K562 (cell line): ENCODE results near the gene ITGB2. TPM values are rescaled to one million over a fixed set of nuclear protein-coding genes. Genes with fewer than 3 reads are reported as not detected.

Experiments
- ARID1B ChIP-seq: fragments of 450-650 bp; IDR thresholded peaks from 2 replicates; pipeline ENCODE4 v1.6.1; 2016; ENCODE audit warnings: antibody characterized with exemption, mild to moderate bottlenecking, inconsistent platforms
- COPS2 ChIP-seq: fragments of 450-650 bp; conservative IDR thresholded peaks from 2 replicates; pipeline ENCODE4 v1.6.1; 2016; ENCODE audit warnings: mild to moderate bottlenecking, moderate library complexity
- FIP1L1 ChIP-seq: fragments of 200-400 bp; formaldehyde crosslinking; IDR thresholded peaks from 2 replicates; pipeline ENCODE4 v1.6.1; 2018; ENCODE audit warnings: mild to moderate bottlenecking, low read depth, low read length; ENCODE audit not compliant: poor library complexity, severe bottlenecking
- FOS ChIP-seq: IDR thresholded peaks from 3 replicates; pipeline ENCODE4 v1.6.1; 2011; ENCODE audit not compliant: insufficient read length; ENCODE audit errors: extremely low read depth
- FOXA3 ChIP-seq, 2 experiments: fragments of 450-650 bp in 1 of 2; sonication (generic) in 1 of 2; formaldehyde crosslinking; IDR thresholded peaks in 1 of 2; conservative IDR thresholded peaks in 1 of 2; 2 replicates each; pipeline versions ENCODE4 v1.4.0 to v1.8.0; 2020 to 2022; ENCODE audit warnings: mild to moderate bottlenecking in 2 of 2, missing genetic modification reagents in 1 of 2
- FOXJ2 ChIP-seq: fragments of 200-800 bp; sonication (Bioruptor generic); IDR thresholded peaks from 2 replicates; pipeline ENCODE4 v1.6.1; 2016; ENCODE audit warnings: missing genetic modification characterization, missing compliant biosample characterization
- FOXK2 ChIP-seq, 2 experiments: fragments of 450-650 bp; IDR thresholded peaks in 1 of 2; conservative IDR thresholded peaks in 1 of 2; 2 replicates each; pipeline ENCODE4 v1.6.1; 2016; ENCODE audit warnings: low read depth in 2 of 2, mild to moderate bottlenecking in 1 of 2
- GABPB1 ChIP-seq: sonication (generic); formaldehyde crosslinking; IDR thresholded peaks from 2 replicates; pipeline ENCODE4 v1.8.0; 2022; ENCODE audit warnings: mild to moderate bottlenecking, missing genetic modification reagents
- THRAP3 ChIP-seq: fragments of 450-650 bp; IDR thresholded peaks from 2 replicates; pipeline ENCODE4 v1.6.1; 2016; ENCODE audit warnings: mild to moderate bottlenecking, inconsistent platforms, borderline replicate concordance
- ZNF316 ChIP-seq: fragments of 450-650 bp; IDR thresholded peaks from 2 replicates; pipeline ENCODE4 v1.6.1; 2016
- ZNF668 ChIP-seq: fragments of 250-450 bp; sonication (Bioruptor Pico); IDR thresholded peaks from 2 replicates; pipeline ENCODE4 v1.8.0; 2022; ENCODE audit warnings: mild to moderate bottlenecking, inconsistent platforms
- polyA plus RNA-seq, 8 experiments: library from polyadenylated mRNA; depleted of rRNA in 4 of 8; stranded (reverse) in 5 of 8; unstranded in 3 of 8; fragments of >200 nt; fragmentation: Nextera tagmentation in 2 of 8; fragmentation: Illumina TruSeq in 1 of 8; extraction: Ambion mirVana in 2 of 8; extraction: Trizol in 1 of 8; gene quantifications; 2 replicates each; pipeline versions ENCODE4 v1.2.1 to v1.2.3, GENCODE V29; 2011 to 2014; ENCODE audit warnings: inconsistent platforms in 1 of 8, missing spikeins in 1 of 8
- total RNA-seq, 7 experiments: library from RNA; depleted of rRNA in 6 of 7; stranded (reverse); fragments of >200 nt in 6 of 7; fragmentation: Illumina TruSeq in 2 of 7; extraction: Trizol in 2 of 7; gene quantifications; 2 replicates each; pipeline versions ENCODE4 v1.2.1 to v1.2.3, GENCODE V29; 2011 to 2021; ENCODE audit warnings: low replicate concordance in 1 of 7
- TF ChIP-seq, protein P1 (sequence below): fragments of 450-650 bp; IDR thresholded peaks from 2 replicates; pipeline ENCODE4 v1.6.1; 2016; ENCODE audit warnings: mild to moderate bottlenecking, moderate library complexity
- TF ChIP-seq, protein P2 (sequence below): IDR thresholded peaks from 2 replicates; pipeline ENCODE4 v1.6.1; 2011; ENCODE audit not compliant: insufficient read length; ENCODE audit errors: extremely low read depth
- TF ChIP-seq, protein P3 (sequence below), 2 experiments: fragments of 450-650 bp; conservative IDR thresholded peaks; 2 replicates each; pipeline ENCODE4 v1.6.1; 2017; ENCODE audit warnings: mild to moderate bottlenecking in 2 of 2, moderate library complexity in 2 of 2

The ITGB2 gene
- total and polyA plus RNA-seq, 9 of the 15 experiments (the other 6 are each of a cell fraction or from before 2014, with no cell fraction given), result 0.07 to 1.3 (median 0.51) TPM; not detected in 2

DNA sequence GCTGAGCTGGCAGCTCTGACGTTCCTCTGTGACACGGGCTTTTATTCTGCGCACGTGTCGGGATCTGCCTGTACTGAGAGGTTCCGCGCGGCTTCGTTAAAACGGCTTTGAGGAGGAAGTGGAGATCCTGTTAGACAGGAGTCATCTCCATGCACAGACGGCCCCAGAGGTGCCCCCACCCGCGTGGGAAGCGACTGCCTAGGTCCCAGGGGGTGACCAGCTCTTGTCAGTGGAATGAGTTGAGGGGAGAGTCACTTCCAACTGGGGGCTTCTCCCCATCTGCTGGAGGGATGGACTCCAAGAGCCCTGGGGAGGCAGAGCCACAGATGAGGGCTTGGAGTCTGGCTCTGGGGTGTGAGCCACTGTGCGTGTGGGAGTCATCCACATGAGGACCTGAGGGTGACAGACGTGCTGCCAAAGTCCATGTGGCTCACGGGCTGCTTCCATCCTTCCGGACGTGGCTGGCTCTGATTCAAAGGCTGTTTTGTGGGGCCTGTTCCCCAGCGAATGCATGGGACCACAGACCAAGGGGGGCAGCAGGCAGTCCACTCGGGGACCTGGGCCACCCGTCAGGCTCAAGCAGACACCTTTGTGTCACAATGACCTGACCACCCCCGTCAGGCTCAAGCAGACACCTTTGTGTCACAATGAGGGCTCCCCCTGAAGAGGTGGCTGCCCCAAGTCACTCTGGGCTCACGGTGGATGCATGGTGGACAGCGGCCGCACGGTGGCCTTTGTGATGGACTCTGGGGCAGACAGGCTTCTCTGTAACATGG, 74.0 kb downstream of the ITGB2 start (continued):
- TF ChIP-seq, protein P1, sequence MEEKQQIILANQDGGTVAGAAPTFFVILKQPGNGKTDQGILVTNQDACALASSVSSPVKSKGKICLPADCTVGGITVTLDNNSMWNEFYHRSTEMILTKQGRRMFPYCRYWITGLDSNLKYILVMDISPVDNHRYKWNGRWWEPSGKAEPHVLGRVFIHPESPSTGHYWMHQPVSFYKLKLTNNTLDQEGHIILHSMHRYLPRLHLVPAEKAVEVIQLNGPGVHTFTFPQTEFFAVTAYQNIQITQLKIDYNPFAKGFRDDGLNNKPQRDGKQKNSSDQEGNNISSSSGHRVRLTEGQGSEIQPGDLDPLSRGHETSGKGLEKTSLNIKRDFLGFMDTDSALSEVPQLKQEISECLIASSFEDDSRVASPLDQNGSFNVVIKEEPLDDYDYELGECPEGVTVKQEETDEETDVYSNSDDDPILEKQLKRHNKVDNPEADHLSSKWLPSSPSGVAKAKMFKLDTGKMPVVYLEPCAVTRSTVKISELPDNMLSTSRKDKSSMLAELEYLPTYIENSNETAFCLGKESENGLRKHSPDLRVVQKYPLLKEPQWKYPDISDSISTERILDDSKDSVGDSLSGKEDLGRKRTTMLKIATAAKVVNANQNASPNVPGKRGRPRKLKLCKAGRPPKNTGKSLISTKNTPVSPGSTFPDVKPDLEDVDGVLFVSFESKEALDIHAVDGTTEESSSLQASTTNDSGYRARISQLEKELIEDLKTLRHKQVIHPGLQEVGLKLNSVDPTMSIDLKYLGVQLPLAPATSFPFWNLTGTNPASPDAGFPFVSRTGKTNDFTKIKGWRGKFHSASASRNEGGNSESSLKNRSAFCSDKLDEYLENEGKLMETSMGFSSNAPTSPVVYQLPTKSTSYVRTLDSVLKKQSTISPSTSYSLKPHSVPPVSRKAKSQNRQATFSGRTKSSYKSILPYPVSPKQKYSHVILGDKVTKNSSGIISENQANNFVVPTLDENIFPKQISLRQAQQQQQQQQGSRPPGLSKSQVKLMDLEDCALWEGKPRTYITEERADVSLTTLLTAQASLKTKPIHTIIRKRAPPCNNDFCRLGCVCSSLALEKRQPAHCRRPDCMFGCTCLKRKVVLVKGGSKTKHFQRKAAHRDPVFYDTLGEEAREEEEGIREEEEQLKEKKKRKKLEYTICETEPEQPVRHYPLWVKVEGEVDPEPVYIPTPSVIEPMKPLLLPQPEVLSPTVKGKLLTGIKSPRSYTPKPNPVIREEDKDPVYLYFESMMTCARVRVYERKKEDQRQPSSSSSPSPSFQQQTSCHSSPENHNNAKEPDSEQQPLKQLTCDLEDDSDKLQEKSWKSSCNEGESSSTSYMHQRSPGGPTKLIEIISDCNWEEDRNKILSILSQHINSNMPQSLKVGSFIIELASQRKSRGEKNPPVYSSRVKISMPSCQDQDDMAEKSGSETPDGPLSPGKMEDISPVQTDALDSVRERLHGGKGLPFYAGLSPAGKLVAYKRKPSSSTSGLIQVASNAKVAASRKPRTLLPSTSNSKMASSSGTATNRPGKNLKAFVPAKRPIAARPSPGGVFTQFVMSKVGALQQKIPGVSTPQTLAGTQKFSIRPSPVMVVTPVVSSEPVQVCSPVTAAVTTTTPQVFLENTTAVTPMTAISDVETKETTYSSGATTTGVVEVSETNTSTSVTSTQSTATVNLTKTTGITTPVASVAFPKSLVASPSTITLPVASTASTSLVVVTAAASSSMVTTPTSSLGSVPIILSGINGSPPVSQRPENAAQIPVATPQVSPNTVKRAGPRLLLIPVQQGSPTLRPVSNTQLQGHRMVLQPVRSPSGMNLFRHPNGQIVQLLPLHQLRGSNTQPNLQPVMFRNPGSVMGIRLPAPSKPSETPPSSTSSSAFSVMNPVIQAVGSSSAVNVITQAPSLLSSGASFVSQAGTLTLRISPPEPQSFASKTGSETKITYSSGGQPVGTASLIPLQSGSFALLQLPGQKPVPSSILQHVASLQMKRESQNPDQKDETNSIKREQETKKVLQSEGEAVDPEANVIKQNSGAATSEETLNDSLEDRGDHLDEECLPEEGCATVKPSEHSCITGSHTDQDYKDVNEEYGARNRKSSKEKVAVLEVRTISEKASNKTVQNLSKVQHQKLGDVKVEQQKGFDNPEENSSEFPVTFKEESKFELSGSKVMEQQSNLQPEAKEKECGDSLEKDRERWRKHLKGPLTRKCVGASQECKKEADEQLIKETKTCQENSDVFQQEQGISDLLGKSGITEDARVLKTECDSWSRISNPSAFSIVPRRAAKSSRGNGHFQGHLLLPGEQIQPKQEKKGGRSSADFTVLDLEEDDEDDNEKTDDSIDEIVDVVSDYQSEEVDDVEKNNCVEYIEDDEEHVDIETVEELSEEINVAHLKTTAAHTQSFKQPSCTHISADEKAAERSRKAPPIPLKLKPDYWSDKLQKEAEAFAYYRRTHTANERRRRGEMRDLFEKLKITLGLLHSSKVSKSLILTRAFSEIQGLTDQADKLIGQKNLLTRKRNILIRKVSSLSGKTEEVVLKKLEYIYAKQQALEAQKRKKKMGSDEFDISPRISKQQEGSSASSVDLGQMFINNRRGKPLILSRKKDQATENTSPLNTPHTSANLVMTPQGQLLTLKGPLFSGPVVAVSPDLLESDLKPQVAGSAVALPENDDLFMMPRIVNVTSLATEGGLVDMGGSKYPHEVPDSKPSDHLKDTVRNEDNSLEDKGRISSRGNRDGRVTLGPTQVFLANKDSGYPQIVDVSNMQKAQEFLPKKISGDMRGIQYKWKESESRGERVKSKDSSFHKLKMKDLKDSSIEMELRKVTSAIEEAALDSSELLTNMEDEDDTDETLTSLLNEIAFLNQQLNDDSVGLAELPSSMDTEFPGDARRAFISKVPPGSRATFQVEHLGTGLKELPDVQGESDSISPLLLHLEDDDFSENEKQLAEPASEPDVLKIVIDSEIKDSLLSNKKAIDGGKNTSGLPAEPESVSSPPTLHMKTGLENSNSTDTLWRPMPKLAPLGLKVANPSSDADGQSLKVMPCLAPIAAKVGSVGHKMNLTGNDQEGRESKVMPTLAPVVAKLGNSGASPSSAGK, result peak; percentile 63
- TF ChIP-seq GABPB1 (no peak), THRAP3 (no peak), ARID1B (no peak), FOS (no peak), FOXA3 (CRISPR knock-in tag; conservative IDR thresholded peaks at IDR 0.05 in 1 of 2, IDR thresholded peaks at IDR 0.05 in 1 of 2) (no peak), ZNF316 (no peak), ZNF668 (CRISPR knock-in tag) (no peak), FOXJ2 (tag) (no peak), FIP1L1 (no peak), COPS2 (no peak), FOXK2 (conservative IDR thresholded peaks at IDR 0.05 in 1 of 2, IDR thresholded peaks at IDR 0.05 in 1 of 2; ENCODE audit: low read depth in 2 of 2) (no peak)
- TF ChIP-seq, protein P2, sequence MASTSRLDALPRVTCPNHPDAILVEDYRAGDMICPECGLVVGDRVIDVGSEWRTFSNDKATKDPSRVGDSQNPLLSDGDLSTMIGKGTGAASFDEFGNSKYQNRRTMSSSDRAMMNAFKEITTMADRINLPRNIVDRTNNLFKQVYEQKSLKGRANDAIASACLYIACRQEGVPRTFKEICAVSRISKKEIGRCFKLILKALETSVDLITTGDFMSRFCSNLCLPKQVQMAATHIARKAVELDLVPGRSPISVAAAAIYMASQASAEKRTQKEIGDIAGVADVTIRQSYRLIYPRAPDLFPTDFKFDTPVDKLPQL, result no peak
- TF ChIP-seq, protein P3, sequence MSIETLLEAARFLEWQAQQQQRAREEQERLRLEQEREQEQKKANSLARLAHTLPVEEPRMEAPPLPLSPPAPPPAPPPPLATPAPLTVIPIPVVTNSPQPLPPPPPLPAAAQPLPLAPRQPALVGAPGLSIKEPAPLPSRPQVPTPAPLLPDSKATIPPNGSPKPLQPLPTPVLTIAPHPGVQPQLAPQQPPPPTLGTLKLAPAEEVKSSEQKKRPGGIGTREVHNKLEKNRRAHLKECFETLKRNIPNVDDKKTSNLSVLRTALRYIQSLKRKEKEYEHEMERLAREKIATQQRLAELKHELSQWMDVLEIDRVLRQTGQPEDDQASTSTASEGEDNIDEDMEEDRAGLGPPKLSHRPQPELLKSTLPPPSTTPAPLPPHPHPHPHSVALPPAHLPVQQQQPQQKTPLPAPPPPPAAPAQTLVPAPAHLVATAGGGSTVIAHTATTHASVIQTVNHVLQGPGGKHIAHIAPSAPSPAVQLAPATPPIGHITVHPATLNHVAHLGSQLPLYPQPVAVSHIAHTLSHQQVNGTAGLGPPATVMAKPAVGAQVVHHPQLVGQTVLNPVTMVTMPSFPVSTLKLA (conservative IDR thresholded peaks at IDR 0.05), result peak; percentile 63 to 67; a peak in 3 of 4 replicates
